HG03196 (cell line): ENCODE data around the gene SF1.
"Not testable (repeated sequence)": the region's sequence is repeated elsewhere in the genome, so short reads cannot be mapped to it uniquely, and the experiment has no call there.

Source experiments
- ATAC-seq: cut with Tn5 transposase; IDR thresholded peaks from one replicate; pipeline ENCODE4 v1.9.1; 2021; ENCODE audit not compliant: unreplicated experiment

The SF1 gene, protein sequence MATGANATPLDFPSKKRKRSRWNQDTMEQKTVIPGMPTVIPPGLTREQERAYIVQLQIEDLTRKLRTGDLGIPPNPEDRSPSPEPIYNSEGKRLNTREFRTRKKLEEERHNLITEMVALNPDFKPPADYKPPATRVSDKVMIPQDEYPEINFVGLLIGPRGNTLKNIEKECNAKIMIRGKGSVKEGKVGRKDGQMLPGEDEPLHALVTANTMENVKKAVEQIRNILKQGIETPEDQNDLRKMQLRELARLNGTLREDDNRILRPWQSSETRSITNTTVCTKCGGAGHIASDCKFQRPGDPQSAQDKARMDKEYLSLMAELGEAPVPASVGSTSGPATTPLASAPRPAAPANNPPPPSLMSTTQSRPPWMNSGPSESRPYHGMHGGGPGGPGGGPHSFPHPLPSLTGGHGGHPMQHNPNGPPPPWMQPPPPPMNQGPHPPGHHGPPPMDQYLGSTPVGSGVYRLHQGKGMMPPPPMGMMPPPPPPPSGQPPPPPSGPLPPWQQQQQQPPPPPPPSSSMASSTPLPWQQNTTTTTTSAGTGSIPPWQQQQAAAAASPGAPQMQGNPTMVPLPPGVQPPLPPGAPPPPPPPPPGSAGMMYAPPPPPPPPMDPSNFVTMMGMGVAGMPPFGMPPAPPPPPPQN

DNA sequence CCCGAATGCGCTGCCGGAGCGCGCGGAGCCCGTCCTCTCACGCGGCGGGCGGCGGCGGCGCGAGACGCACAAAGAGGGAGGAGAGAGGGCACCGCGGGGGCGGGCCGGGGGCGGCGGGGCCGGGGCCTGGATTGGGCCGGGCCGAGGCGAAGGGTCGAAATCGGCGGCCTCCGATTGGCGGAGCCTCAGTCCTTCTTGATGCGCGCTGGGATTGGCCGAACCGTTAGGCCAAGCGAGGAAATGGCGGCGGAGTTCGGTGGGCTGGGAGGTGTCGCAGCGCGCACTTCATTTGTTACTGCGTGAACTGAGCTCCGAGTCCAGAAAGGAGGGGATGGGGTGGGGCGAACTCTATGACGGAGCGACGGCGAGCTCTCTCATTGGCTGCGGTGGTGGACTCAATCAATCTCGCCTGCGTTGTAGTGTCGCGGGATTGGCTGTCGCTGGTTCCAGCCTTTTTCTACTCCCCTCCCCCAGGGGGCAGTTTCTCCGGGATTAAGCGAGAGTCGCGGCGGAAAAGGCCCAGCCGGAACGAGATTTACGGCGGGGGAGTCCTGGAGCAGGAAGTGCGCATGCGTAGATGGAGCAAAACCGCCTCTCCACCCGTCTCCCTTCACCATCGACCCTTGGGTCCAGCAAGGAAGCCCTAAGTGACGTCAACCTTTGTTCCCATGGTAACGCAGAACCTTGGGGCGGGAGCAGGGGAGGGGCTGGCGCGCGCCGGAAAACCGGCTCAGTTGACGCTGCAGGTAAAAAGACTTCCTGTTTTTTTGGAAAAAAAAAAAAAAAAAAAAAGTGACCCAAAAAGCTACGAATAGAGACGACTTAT, at the start of gene SF1:
SF1 (minus strand) TSS at position 70 of the 826 bp plus-strand sequence. CDS start 150 bp downstream, outside the sequence.
- peak; percentile 76 for ATAC-seq

DNA sequence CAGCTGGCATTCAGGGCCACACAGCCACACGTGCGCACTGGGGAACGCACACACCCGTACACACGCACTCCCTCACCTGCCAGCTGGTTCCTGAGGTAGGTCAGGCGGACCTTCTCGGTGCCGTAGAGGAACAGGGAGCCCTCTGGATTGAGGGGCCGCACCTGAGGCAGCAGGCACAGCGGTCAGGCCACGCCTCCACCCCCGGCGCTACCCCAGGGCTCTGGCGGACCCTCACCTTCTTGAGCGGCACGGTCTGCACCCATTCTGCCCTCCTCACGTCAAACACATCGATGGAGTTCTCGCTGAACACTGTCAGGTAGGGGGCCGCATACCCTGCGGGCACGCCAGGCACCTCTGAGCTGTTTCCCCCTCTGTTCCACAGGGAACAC, 49.1 kb upstream of the SF1 start:
- ATAC-seq: no peak

DNA sequence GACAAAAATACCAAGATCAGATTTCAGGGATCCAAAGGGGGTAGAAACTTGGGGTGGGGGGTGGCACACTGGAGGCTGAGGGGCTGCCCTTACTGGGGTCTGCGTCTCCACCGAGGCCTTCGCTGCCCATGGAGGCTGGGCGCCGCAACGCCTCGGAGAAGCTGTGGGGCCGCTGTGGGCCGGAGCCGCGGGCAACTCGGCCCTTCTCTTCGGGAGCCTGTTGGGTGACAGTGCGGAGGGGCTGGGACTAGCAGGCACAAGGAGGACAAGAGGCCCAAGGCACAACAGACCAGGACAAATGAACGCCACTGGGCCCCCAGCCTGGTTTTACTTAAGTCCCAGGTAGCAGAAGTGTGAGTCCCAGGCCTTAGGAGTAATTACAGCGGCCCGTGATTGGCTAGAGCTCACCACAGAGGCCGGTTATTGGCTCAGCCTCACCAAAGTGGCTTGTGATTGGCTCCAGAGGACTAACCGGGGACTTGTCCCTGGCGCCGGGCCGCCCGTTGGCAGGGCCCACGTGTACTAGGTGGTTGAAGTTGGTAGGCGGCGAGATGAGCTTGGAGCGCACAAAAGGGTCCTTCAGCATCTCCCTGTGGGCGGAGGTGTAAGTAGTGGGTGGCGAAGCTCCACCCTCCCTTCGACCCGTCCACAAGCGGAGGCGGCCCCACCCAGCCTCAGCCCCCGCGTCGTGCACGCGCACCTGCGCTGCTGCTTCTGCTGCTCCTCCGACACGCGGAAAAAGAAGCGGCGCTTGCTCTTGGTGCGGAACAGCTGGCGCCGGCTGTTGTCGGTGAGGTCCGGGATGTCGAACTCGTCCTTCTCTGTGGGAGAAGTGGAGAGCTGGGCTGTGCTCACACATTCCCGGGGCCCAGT, 48.5 kb upstream of the SF1 start:
- no peak for ATAC-seq

DNA sequence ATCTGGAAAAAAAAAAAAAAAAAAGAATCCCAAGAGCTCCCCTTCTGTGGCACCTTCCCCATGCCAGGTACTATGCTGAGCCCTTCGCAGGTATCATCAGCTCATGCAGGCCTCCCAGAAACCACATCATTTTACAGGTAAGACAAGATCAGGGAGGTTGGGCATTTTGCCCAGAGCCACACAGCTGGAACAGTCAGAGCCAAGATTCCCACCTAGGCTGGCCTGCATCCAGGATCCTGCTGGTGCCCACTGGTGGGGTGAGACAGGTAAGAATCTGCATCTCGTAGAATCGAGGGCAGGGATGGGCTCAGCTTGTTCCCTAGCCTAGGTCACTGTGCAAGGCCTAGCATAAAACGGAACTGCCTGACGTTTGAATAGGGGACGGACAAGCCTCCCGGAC, 47.7 kb upstream of the SF1 start:
- ATAC-seq: no peak

DNA sequence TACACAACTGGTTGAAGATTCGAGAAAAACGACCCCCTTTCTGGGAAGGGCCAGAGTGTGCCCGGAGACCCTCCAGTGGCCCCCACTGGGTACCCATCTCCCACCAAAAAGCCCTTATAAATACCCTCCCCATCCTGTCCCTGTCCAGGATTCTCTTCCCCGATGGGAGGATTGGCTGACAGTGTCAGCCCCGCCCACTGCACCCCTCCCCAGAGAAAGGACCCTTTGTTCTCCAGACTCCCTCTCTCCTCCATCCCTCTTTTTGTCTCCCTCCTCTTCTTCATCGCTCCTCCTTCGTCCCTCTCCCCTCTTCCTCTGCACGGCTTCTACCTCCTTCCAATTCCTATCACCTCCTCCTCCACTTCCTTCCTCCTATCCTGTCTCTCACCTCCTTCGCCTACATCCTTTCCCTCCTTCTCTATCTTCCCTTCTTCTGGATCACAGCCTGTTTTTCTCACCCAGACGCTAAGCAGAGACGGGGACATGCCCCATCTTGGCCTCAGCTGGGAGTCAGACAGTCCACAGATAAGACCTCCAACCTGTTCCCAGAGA, 45.3 kb upstream of the SF1 start:
- no peak for ATAC-seq

DNA sequence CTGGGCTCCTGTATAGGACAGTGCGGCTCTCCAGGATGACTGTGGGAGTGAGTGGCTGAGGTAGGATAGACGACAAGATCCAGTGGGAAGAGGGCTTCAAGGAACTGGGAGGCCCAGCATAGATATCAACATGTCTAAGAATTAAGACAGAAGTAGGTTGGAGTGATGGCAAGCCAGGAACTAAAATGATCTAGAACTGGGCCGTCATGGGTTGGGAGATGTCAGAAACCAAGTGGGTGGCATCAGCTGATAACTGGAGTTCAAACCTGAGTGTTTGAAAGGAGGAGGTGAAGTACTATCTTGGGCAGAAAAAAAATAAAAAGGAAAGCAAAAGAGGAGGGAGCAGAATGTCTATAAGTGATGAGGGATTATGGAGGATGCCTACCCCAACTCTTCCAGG, 39.1 kb upstream of the SF1 start:
- ATAC-seq: no peak

DNA sequence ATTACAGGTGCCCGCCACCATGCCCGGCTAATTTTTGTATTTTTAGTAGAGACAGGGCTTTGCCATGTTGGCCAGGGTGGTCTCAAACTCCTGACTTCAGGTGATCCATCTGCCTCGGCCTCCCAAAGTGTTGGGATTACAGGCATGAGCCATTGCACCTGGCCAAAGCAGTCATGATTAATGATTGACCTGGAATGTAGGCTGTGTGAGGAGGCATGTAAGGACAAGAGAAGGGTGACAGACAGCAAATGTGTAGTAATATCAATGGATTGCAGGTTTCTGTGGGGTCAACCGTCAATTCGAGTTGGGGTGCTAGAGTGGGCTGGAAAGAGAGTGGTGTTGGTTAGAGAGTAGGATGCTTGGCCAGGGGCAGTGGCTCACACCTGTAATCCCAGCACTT, 37.1 kb upstream of the SF1 start:
- ATAC-seq: not testable (repeated sequence)

DNA sequence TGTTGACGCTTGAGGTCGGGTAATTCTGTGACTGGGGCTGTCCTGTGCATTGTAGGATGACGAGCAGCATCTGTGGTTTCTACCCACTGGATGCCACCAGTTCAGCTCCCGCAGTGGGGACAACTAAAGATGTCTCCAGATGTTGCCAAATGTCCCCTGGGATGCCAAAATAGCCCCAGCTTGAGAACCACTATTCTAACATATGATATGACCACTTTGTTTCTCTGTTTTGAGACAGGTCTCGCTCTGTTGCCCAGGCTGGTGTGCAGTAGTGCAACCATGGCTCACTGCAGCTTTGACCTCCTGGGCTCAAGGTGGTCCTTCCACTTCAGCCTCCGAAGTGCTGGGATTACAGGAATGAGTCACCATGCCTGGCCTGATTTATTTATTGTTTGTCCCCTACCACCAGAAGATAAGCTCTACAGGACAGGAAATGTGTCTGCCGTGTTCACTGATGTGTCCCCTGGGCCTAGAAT, 36.4 kb upstream of the SF1 start:
- ATAC-seq: peak; percentile 66

DNA sequence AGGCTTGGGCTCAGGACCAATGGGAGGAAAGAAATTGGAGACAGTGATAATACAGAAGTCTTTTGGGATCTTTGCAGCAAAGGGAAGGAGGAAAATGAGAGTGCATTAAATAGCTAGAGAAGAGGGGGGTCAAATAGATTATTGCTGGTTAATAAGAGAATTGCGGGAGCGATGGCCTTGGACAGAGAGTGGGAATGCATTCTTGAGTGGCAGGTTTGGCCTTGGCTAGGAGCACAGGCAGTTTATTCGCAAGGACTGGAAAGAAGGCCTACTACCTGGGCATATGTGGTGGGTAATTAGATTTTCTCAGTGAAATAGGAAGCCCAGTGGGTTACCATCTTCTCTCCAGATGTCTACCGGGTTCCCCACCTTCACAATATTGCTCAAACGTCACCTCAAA, 35.5 kb upstream of the SF1 start:
- no peak for ATAC-seq

DNA sequence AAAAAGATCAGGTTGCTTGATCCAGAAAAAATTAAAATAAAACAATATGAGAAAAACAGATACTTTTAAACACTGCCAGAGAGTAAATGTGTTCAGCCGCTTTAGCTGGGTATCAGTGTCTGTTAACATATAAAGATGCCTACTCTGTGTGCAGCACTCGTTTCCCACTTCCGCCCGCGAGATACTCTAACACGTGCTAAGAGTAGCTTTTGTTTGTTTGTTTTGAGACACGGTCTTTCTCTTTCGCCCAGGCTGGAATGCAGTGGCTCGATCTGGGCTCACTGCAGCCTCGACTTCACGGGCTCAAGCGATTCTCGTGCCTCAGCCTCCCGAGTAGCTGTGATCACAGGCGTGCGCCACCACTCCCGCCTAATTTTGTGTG, 32.5 kb upstream of the SF1 start:
- ATAC-seq: no peak

DNA sequence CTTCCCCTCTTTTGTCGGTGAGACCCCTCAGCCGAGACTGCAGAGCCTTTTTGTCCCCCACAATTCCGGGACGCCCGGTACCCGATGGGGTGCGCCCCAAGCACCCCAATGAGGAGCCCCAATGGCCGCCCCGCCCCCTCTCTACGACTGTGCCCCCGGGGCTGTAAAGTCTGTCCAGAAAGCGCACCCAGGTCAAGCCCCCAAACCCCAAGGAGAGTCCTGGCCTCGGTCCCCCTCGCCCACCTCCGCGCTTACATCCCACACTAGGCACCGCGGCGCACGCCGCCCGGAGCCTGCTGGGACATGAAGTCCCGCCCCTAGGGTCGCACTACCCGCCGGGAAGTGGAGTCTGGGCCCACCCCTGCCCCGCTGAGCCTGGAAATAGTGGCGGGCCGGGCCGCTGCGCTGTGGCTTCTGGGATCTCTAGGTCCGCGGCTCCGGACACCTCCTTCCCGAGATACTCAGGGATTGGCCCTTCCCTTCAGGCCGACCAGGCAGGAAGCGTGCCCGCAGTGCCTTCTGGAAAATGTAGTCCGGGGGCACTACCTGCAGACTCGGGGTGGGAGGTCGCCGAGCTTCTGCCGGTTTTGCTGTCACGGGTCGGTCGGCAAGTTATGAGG, 32.0 kb upstream of the SF1 start, which contains the start of gene MEN1:
MEN1 (minus strand) TSS at position 281 of the 620 bp plus-strand sequence. CDS start 442 bp downstream, outside the sequence.
- peak; percentile 49 for ATAC-seq

DNA sequence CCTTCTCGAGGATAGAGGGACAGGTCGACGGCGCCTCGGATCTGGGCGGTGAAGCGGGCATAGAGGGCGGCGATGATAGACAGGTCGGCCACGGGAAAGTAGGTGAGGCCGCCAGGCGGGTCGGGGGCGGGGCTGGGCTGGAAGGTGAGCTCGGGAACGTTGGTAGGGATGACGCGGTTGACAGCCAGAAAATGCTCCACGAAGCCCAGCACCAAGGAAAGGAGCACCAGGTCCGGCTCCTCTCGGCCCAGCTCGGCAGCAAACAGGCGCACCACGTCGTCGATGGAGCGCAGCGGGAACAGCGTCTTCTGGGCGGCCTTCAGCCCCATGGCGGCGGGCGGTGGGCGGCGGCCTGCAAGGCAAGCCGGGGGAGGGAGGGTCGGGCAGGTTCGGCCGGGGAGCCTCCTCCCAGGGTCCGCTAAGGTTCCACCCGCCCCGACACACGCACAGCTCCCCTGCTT, 31.5 kb upstream of the SF1 start:
- ATAC-seq: no peak

DNA sequence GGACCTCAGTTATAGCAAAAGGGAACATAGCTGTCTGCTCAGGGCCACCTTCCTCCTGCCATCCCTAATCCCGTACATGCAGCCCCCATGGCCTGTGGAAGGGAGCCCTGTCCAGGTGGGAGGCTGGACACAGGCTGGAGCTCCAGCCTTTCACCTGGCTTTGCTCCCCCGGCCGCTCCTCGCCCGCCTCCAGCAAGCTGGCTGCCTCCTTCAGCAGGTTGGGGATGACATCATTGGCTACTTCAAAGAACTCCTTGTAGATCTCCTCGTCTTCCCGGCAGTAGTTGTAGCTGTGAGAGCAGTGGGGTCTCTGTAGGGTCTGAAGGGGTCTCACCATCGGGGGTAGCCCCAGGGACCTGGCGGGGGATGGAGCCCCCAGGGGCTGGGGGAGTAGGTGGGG, 27.1 kb upstream of the SF1 start:
- no peak for ATAC-seq

DNA sequence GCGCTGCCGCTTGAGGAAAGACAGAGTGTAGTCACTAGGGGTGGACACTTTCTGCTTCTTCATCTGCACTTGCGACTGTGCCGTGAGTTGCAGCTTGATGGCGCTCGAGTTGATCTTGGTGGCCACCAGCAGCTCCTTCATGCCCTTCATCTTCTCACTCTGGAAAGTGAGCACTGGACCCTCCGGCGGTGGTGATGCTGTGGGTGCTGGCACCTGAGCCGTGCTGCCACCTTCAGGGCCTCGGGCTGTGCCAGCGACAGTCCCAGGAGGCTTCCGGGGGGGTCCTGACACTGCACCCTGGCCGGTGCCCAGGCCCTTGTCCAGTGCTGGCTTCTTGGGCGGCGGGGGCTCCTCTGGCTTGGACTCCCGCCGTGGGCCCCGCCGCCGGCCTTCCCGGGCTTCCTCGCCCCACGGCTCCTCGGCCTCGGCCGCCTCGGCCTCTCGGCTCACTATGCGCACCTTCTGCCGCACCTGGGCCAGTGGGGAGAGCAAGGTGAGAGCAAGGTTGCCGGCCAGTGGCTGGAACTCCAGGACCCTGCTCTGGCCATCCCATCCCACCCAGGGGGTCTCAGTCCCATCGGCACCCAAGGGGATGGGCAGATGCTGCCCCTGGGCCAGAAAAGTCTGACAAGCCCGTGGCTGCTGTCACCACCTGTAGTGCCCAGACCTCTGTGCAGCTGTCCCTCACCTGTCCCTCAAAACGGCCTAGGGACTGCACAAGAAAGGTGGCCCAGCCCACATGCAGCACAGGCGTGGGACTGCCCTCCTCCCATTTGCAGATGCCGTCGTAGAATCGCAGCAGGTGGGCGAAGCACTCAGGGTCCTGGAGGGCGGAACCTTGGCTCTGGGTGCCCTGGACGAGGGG, 26.2 kb upstream of the SF1 start:
- ATAC-seq: no peak

DNA sequence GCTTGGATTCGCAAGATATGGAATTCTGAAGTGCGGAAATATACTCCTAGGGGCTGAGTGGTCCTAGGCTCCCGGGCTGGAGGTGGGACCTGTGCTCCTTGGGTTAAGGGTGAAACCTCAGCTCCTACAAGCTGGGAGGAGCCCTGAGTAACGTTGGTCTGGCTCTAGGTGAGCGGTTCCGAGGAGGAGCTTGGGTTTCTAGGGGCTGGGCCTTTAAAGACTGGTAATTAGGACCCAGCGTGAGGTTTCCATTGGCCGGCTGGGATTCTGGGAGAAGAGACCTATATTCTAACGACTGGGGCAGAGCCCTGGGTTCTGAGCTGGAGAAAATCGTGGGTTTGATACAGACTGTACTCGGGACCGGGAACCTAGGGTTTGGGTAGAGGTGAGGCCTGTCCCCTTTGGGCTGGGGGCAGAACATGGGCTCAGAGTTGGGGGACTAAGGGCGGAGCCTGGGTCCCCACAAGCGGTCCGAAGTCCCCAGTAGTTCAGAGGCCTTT, 25.6 kb upstream of the SF1 start:
- ATAC-seq: no peak

DNA sequence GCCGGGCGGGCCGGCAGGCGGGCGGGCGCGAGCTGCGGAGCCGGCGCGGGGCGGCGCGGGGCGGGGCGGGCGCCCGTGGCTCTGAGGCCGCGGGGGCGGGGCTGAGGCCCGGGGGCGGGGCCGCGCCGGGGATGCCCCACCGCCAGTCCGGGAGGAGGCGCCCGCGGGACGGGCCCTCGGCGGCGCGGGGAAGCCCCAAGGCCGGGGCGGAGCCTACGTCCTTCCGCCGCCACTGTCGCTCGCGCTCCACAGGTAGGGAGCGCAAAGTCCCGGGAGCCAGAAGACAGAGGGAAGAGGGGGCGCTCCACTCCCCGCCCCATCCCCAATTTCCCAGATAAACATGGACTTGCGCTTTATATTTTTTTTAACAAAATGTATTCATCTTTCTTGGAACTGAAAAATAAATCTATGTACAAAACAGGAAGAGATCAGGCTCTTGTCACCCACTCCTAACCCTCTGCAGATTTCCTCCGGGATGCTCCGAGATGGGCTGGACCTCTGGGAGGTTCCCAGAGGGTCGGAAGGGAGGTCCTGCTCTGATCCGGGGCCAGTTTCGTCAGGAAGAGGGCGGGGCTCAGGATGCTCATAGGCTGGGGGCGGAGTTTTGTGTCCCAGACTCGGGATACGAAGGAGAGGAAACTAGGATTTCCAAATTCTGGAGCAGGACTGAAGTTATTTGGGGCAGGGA, 25.0 kb upstream of the SF1 start, which contains the start of gene MAP4K2:
MAP4K2 (minus strand) TSS at position 57 of the 688 bp plus-strand sequence. CDS start 65 bp downstream, outside the sequence.
- ATAC-seq: peak; percentile 44

DNA sequence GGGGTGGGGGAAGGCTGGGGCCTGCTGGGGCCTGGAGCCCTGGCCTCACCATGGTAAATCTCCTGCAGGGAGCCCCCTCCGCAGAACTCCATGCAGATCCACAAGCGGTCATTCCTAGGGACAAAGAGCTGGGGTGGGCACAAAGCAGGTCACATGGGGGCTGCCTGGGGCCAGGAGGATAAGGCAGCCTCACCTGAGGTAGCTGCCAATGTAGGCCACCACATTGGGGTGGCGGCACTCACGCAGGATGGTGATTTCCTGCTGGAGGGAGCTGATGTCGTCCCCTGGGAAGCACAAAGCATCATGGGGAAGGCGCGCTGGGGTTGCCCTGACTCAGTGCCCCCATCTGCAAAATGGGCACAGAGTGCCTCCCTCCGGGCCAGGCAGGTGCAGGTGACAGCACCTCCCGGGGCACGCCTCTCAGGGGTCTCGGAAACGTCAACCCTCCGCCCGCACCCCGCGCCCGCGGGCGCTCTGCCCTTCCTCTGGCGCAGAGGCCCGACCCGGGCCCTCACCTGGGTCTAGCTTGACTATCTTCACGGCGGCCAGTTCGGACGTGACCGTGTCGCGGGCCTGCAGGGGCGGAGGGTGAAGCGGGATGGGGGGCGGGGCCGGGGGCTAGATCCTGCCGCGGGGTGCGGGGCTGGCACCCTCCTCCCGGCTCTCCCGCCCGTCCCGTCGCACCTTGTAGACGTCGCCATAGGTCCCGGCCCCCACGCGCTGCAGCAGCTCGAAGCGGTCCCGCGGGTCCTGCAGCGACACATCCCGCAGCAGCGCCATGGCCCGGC, 24.2 kb upstream of the SF1 start:
- peak; percentile 17 for ATAC-seq
